Stimulated activated naive CD8-positive, alpha-beta T cell treated with anti-CD3 and anti-CD28 coated beads, Interleukin-15, amount 100 ng/mL, for 72 hours (primary cell): ENCODE measurements around the gene TLK1.

Source experiments
- ATAC-seq: fragments of 150-1000 bp; cut with Tn5 transposase; 2 replicates; pipeline ENCODE4 v1.10.0; 2021; ENCODE audit warnings: mild to moderate bottlenecking, moderate library complexity
- DNase-seq, 2 donors: peaks; one replicate each; pipeline ENCODE4 v3.0.0; 2021 to 2022
- H3K27ac Mint-ChIP-seq, 2 donors: one replicate each; pipeline ENCODE4 v1.8.0; 2022; ENCODE audit warnings: mild to moderate bottlenecking in 2 of 2, mixed read lengths in 2 of 2, moderate library complexity in 2 of 2
- H3K27me3 Mint-ChIP-seq: one replicate; pipeline ENCODE4 v1.8.0; 2022; ENCODE audit warnings: mixed read lengths
- H3K4me1 Mint-ChIP-seq: one replicate; pipeline ENCODE4 v1.8.0; 2022; ENCODE audit warnings: mild to moderate bottlenecking, mixed read lengths
- H3K4me3 Mint-ChIP-seq, 2 donors: one replicate each; pipeline ENCODE4 v1.8.0; 2022; ENCODE audit warnings: mild to moderate bottlenecking in 2 of 2, mixed read lengths in 2 of 2, moderate library complexity in 1 of 2
- H3K9me3 Mint-ChIP-seq, 2 donors: one replicate each; pipeline ENCODE4 v1.8.0; 2022; ENCODE audit warnings: mixed read lengths in 2 of 2

Gene TLK1

DNA sequence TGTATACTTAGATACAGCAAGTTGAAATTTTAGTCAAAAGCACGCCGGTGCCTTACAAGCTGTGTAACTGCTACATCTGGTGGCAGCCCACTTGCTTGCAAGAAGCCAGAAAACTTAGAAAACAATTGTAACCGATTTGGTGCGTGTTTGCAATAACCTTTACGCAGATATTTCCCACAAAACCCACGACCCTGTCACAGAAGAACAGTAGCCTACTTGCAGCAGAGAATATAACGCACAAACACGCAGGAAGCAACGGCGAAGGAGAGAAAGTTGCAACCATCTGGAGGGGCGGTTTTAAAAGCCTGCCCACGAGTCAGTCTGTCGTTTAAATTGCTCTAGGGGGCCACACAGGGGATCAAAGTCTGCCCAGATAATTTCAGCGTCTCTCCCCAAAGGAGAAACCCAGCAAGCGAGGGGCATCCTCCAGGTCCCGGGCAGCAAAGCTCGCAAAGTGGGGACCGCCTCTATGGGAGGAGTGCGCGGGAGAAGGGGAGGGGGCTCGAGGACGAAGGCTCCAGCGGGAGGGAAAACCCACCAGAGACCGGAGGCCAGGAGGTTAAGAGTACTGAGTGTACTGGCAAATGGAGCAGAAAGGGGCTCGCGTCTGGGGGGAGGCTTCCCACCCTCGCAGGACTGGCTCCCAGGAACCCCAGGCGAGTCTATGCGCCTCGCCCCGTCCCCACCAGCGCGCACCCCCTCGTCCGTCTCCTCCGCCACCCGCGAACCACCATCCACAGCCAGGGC is 1.1 kb downstream of the TLK1 start:
- DNase-seq (peak; percentile 52 to 58), ATAC-seq (peak; percentile 52)
- Mint-ChIP-seq H3K4me1 (peaks cover 64% of the 10 kb centered on the region), H3K27ac (peak overlapping the region; percentile 97 to 98), H3K9me3 (no peaks in the 10 kb centered on the region), H3K27me3 (no peaks in the 10 kb centered on the region), H3K4me3 (peak overlapping the region; percentile 86 to 98)

DNA sequence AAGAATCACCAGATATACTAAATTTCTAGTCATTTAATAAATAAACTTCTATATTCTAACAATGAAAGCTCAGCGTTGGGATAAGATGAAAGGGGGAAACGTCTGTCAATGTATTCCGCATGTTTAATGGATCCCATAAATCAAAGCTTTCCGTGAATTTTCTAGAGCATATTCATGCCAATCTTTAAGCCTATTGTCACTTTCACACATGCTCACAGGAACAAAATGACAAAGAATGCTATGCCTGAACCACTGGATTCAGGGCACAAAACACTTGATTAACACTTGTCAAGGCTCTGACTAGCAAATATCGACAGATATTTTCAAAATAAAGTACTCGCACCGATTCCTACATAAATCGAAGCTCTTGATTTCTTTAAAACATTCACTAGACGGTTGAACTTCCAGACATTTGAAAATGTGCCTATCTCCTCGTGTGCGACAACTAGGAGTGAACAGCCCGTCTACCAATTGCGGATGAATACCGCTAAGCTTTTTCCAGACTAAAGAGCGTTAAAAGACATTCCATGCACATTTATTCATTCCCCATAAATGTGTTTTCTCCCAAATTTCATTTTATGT is 1.8 kb downstream of the TLK1 start:
- DNase-seq (no peak), ATAC-seq (no peak)
- Mint-ChIP-seq H3K9me3 (no peaks in the 10 kb centered on the region), H3K4me1 (peaks cover 70% of the 10 kb centered on the region), H3K27me3 (no peaks in the 10 kb centered on the region), H3K4me3 (peak overlapping the region; percentile 86 to 98), H3K27ac (peak overlapping the region in 1 of 2 donors; percentile 98)

DNA sequence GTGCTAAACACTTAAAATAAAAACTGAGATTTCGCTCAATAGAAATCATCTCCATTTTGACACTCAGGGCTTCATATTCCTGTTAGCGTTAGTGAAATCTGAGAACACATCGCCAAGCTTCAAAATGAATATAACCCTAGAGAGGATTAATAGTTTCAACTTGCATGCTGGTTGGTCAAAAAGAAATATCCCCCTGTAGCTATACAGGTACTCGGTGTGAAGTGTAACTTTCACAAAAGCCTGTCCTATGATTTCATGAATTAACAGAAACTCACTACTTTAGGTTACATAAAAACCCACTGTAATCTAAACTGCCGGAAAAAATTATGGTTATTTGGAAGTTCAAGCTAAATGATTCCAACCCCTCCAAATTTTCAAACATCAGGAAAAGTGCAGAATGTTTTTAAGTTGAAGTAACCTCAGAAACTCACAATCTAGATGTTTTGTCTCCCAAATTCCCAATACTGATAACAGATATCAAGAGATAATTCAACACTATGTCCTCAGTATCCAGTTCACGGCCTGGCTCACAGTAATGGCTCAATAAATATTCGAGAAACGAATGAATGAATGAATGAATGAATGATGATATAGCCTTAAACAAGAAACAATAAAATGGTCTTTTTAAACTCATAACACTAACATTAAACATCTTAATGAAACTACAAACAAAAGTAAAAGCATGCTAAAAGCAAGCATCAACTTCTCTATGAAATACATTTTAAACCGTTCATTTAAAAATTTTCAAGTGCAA is 2.5 kb downstream of the TLK1 start:
- Mint-ChIP-seq H3K4me1 (peaks cover 66% of the 10 kb centered on the region), H3K27me3 (no peaks in the 10 kb centered on the region), H3K9me3 (no peaks in the 10 kb centered on the region), H3K4me3 (peak overlapping the region; percentile 86 to 98), H3K27ac (no peak overlapping the region)
- DNase-seq (no peak), ATAC-seq (no peak)

DNA sequence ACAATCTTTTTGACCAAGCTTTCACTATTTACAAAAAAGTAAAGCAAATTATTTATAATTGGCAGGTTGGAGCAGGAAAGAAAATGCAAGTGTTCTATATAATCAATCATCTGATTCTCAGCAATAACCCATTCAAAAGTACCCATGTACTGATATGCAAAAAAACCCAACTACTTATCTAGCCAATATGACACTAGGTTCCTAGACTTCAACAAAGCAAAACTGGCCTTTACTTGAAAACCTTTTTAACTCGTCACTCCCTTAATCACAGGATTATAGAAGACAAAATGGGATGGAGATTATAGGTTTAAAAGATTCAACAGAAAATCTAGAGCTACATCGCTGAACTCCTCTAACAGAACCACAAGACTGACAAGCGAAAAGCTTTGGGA is 3.6 kb downstream of the TLK1 start:
- peak overlapping the region in 1 of 2 donors; percentile 28 for H3K4me3 Mint-ChIP-seq
- no peaks in the 10 kb centered on the region for H3K27me3 Mint-ChIP-seq
- no peaks in the 10 kb centered on the region for H3K9me3 Mint-ChIP-seq
- no peak for ATAC-seq
- H3K27ac Mint-ChIP-seq: no peak overlapping the region
- H3K4me1 Mint-ChIP-seq: peaks cover 61% of the 10 kb centered on the region
- no peak for DNase-seq

DNA sequence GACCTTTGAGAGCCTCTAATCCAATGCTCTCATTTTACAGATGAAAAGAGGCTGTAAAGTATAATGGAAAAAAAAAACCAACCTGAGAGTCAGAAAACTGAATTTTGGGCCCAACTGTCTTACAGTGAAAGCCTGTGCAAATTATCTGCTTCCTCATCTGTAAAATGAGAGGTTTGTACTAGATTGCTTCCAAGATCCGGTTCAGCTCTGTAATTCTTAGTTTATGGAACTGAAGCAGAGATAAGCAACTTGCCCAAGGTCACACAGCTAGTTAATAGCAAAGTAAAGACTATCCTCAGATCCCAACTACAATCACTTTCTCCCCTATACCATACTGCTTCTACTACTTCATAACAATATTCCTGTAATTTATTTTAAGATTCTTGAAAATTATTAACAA is 6.3 kb downstream of the TLK1 start:
- Mint-ChIP-seq H3K9me3 (no peaks in the 10 kb centered on the region), H3K4me3 (no peak overlapping the region), H3K27ac (no peak overlapping the region), H3K4me1 (peaks cover 65% of the 10 kb centered on the region), H3K27me3 (no peaks in the 10 kb centered on the region)
- no peak for DNase-seq
- no peak for ATAC-seq

DNA sequence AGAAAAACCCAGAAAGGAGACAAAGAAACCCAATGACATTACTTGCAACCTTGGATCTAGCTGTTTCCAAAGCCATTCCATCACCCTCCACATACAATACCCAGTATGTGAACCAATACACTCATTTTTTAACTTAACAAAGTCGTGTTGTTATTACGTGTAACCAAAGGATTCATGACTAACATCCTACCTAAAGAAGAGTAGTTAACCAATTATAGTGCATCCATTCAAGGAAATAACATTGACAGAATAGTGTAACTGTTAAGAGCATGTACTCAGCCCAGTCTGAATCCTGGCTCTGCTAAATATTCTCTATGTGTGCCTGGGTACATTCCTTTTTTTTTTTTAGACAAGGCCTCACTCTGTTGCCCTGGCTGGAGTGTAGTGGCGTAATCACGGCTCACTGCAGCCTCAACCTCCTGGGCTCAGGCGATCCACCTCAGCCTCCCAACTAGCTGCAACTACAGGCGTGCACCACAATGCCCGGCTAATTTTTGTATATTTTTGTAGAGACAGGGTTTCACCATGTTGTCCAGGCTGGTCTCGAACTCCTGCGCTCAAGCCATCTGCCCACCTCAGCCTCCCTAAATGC is 9.9 kb downstream of the TLK1 start:
- peak; percentile 46 for ATAC-seq
- no peak for DNase-seq
- Mint-ChIP-seq H3K9me3 (no peaks in the 10 kb centered on the region), H3K27ac (no peak overlapping the region), H3K27me3 (no peaks in the 10 kb centered on the region), H3K4me1 (peaks cover 64% of the 10 kb centered on the region), H3K4me3 (no peak overlapping the region)

DNA sequence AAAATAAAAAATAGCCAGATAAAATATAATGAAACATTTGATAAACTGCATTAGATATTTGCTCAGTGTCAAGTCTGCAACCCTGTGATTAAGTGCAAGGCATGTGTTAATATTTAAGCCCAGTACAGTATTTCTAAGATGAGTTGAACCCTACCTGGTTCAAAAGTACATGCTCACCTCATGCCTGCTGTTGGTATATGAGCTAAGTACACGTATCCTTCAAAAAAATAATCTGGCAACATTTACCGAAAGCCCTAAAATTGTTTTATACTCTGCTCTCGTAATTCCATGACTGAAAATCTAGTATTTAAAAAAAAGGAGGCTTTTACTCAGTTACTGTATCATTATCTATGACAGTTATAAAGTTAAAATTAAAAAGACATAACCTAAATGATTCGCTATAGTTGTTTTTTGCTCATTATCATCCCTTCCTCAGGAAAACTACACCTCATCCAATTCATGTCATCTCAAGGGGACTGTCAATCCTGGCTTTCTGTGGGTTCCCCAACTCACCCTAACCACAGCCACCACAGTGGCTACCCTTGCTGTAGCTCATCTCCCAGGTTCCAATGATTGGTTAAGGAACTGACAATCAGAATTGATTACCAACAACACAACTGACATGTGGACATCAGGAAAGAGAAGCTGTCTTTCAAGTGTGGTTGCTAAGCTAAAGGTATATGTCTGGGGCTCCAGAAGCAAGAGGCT is 10.6 kb downstream of the TLK1 start:
- ATAC-seq (peak; percentile 31), DNase-seq (no peak)
- H3K4me3 Mint-ChIP-seq: no peak overlapping the region
- H3K9me3 Mint-ChIP-seq: no peaks in the 10 kb centered on the region
- no peaks in the 10 kb centered on the region for H3K27me3 Mint-ChIP-seq
- H3K27ac Mint-ChIP-seq: no peak overlapping the region
- H3K4me1 Mint-ChIP-seq: peaks cover 60% of the 10 kb centered on the region

DNA sequence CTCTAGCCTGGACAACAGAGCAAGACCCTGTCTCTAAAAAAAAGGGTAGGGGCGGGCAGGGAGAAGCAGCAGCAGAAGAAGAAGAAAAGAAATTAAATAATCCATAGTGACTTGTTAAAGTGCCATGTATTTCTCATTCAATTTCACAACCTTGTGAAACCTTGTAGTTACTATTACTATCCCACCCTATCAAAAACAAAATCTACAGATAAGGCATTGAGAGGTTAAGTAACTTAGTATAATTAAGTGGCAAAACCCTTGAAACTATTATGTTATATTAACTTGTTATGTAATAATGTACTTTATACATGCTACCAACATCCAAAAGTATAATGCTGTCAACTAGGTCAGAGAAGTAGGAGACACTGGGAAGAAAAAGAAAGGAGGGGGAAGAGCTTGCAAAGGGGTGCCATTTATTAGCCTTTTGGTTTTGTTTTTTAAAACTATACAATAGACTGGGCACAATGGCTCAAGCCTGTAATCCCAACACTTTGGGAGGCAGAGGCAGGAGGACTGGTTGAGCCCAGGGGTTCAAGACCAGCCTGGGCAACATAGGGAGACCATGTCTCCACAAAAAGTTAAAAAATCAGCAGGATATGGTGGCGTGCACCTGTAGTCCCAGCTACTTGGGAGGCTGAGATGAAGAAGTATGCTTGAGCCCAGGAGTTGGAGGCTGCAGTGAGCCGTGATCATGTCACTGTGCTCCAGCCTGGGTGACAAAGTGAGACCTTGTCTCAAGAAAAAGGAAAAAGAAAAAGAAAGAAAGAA is 11.3 kb downstream of the TLK1 start:
- no peaks in the 10 kb centered on the region for H3K27me3 Mint-ChIP-seq
- no peak for ATAC-seq
- H3K27ac Mint-ChIP-seq: no peak overlapping the region
- H3K4me3 Mint-ChIP-seq: no peak overlapping the region
- no peak for DNase-seq
- no peaks in the 10 kb centered on the region for H3K9me3 Mint-ChIP-seq
- H3K4me1 Mint-ChIP-seq: peaks cover 60% of the 10 kb centered on the region

DNA sequence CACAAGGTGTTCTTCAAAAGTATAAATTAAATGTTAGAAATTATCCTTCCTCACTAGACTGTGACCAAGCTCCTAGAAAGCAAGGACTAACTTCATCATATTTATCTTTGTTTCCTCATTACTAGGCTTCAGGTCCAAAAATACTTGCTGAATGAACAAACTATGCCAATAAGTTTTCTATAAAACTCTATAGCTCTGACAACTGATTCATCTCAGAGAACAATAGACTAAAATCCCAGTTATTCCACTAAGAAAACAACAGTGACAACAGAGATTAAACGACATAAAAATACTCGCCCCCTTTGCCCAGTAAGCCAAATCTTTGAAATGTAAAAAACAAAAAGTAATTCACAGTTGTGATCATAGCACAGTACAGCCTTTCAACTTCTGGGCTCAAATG is 13.6 kb downstream of the TLK1 start:
- ATAC-seq: no peak
- no peaks in the 10 kb centered on the region for H3K27me3 Mint-ChIP-seq
- no peak for DNase-seq
- no peak overlapping the region for H3K4me3 Mint-ChIP-seq
- no peaks in the 10 kb centered on the region for H3K9me3 Mint-ChIP-seq
- H3K4me1 Mint-ChIP-seq: peaks cover 68% of the 10 kb centered on the region
- no peak overlapping the region for H3K27ac Mint-ChIP-seq

DNA sequence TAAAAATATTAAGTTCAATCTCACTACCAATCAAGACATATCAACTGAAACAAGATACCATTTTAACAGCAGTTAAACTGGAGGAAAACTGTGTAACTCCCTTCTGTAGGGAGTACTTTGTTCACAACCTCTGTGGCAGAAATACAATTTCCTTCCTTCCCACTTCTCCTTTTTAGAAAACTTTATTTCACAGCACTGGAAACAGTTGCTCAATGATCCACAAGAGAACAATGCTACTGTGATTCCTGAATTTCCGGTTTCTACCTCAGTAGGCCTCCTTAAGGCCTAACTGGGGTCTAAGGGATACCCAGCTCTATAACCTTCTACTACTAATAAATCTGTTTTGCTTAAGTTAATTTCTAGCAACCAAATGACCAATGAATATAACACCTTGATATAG is 14.1 kb downstream of the TLK1 start:
- H3K4me1 Mint-ChIP-seq: peaks cover 72% of the 10 kb centered on the region
- ATAC-seq: no peak
- no peak for DNase-seq
- H3K27ac Mint-ChIP-seq: no peak overlapping the region
- no peaks in the 10 kb centered on the region for H3K27me3 Mint-ChIP-seq
- H3K4me3 Mint-ChIP-seq: no peak overlapping the region
- H3K9me3 Mint-ChIP-seq: no peaks in the 10 kb centered on the region

DNA sequence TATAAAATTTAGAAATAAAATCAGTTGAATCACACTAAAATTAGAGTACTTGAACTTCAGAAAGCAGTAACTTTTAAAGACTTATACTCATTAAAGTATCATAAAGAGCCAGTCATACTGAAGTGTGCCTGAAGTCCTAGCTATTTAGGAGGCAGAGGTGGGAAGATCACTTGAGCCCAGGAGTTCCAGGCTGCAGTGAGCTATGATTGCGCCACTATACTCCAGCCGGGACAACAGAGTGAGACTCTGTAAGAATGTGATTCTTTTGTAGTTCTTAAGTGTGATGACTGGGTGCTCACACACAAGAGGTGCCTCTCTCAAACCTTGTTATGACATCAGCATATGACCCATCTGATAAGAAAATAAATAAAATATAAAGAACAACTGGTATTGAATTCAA is 14.6 kb downstream of the TLK1 start:
- Mint-ChIP-seq H3K4me3 (no peak overlapping the region), H3K27ac (no peak overlapping the region), H3K4me1 (peaks cover 76% of the 10 kb centered on the region), H3K9me3 (no peaks in the 10 kb centered on the region), H3K27me3 (no peaks in the 10 kb centered on the region)
- ATAC-seq (no peak), DNase-seq (no peak)

DNA sequence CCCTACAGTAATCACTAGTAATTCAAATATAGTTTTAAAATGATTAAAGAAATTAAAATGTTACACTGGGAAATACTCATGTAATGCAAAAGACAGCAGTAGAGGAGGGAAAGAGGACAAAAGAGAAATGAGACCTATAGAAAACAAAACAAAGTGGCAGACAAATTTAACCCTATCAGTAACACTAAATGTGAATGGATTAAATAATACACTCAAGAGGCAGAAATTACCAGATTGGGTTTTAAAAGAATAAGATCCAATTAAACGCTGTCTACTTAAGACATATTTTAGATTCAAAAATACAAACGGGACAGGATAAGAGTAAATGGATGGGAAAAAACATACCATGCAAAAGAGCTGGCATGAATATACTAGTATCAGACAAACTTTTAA is 17.0 kb downstream of the TLK1 start:
- Mint-ChIP-seq H3K9me3 (no peaks in the 10 kb centered on the region), H3K27me3 (no peaks in the 10 kb centered on the region), H3K4me3 (no peak overlapping the region), H3K4me1 (peaks cover 69% of the 10 kb centered on the region), H3K27ac (no peak overlapping the region)
- ATAC-seq: no peak
- DNase-seq: no peak

DNA sequence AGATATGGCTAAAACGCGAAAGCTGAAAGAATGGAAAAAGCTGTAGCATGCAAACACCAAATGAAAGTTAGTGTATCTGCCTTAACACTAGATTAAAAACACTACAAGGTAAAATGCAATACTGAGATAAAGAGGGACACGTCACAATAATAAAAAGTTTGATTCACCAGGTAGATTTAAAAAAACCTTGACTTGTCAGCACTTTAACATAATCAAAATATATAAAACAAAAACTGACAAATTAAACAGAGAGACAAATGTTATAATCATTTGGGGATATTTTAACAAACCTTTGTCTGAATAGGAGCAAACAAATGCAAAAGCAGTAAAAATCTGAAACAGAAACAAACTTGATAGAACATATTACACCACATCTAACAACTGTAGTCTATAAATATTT is 18.3 kb downstream of the TLK1 start:
- no peak for ATAC-seq
- DNase-seq: no peak
- Mint-ChIP-seq H3K4me3 (no peak overlapping the region), H3K4me1 (peaks cover 62% of the 10 kb centered on the region), H3K27ac (no peak overlapping the region), H3K27me3 (no peaks in the 10 kb centered on the region), H3K9me3 (no peaks in the 10 kb centered on the region)

DNA sequence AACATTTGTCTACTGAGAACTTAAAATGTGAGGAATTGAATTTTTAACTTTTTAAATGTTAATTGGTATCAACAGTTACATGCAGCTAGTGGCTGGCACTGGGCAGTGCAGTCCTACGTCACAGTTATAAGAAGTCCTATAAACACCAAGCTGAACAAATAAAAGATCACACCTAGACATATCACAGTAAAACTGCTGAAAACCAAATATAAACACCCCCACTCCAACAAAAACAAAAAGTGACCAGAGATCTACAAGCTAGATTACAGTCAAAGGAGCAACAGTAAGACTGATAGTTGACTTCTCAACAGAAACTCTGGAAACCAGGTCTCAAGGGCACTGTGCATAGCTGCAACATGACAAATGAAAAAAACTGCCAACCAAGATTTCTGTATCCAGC is 19.4 kb downstream of the TLK1 start:
- Mint-ChIP-seq H3K27me3 (no peaks in the 10 kb centered on the region), H3K4me1 (peaks cover 62% of the 10 kb centered on the region), H3K27ac (no peak overlapping the region), H3K4me3 (no peak overlapping the region), H3K9me3 (no peaks in the 10 kb centered on the region)
- DNase-seq (no peak), ATAC-seq (peak; percentile 23)

DNA sequence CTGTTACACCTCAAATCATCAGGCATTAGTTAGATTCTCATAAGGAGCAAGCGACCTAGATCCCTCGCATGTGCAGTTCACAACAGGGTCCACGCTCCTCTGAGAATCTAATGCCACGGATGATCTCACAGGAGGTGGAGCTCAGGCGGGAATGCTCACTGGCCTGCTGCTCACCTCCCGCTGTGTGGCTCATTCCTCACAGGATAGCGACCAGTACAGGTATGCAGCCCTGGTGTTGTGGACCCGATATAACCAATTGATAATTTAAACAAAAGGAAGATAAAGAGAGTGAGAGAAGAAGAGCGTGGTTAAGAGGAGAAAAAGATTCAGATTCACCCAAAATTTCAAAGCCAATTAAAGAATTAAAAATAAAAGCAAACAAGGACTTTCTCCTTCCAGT is 20.8 kb downstream of the TLK1 start:
- H3K4me3 Mint-ChIP-seq: no peak overlapping the region
- no peaks in the 10 kb centered on the region for H3K27me3 Mint-ChIP-seq
- ATAC-seq (no peak), DNase-seq (no peak)
- no peaks in the 10 kb centered on the region for H3K9me3 Mint-ChIP-seq
- H3K27ac Mint-ChIP-seq: peak overlapping the region in 1 of 2 donors; percentile 31
- peaks cover 66% of the 10 kb centered on the region for H3K4me1 Mint-ChIP-seq
